Astrocyte (in vitro differentiated cells and primary cell): ENCODE data around the gene KRI1.

Experiments
- CTCF ChIP-seq: IDR thresholded peaks from 2 replicates; pipeline ENCODE4 v1.5.1; 2011; ENCODE audit warnings: low read depth, mild to moderate bottlenecking, inconsistent platforms, low read length, moderate library complexity; ENCODE audit not compliant: insufficient read depth
- EZH2 ChIP-seq: IDR thresholded peaks from 2 replicates; pipeline ENCODE4 v1.6.1; 2012; ENCODE audit warnings: mild to moderate bottlenecking, low read length, inconsistent platforms; ENCODE audit not compliant: insufficient read depth

GRCh38 chr19:10543059-10543419 lies 22.8 kb downstream of the KRI1 start:
- TF ChIP-seq CTCF (no peak), EZH2 (no peak)
